Measurements from ENCODE around the gene GPR39. TPM values are rescaled to one million over a fixed set of nuclear protein-coding genes. Genes with fewer than 3 reads are reported as not detected.

Gene GPR39
- total RNA-seq, 2 donors from 2014 or later: 1.9 to 2.7 TPM

DNA sequence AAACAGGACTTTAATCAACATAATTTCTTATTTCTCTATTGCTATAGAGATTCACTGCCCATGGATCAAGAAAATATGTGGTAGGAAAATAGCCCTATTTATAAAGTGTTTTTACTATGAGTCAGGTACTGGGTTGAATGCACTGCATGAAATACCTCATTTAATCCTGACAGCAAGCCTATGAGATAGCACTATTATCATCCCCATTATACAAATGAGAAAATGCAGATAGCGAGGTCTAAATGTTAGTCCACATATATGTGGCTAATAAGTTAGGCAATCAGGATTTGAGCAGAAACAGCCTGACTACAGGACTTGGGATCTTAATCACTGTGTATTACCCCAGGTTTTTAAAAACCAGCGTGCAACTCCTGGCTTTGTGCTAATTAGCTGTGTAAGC lies 261.9 kb downstream of the GPR39 start:
- DNase-seq (ENCODE audit: low spot score) (no peak), ATAC-seq (ENCODE audit: insufficient number of reproducible peaks, low FRiP score, low read depth) (no peak)
- Histone ChIP-seq H3K27me3 (replicated peaks; ENCODE audit: insufficient read depth) (no peaks in the 10 kb centered on the region), H3K9me3 (no peaks in the 10 kb centered on the region), H3K27ac (no peak overlapping the region), H3K4me3 (no peak overlapping the region), H3K4me1 (ENCODE audit: control insufficient read depth in 1 of 2, low read depth in 2 of 2) (no peaks in the 10 kb centered on the region), H3K36me3 (no peaks in the 10 kb centered on the region)
- TF ChIP-seq, protein P1, sequence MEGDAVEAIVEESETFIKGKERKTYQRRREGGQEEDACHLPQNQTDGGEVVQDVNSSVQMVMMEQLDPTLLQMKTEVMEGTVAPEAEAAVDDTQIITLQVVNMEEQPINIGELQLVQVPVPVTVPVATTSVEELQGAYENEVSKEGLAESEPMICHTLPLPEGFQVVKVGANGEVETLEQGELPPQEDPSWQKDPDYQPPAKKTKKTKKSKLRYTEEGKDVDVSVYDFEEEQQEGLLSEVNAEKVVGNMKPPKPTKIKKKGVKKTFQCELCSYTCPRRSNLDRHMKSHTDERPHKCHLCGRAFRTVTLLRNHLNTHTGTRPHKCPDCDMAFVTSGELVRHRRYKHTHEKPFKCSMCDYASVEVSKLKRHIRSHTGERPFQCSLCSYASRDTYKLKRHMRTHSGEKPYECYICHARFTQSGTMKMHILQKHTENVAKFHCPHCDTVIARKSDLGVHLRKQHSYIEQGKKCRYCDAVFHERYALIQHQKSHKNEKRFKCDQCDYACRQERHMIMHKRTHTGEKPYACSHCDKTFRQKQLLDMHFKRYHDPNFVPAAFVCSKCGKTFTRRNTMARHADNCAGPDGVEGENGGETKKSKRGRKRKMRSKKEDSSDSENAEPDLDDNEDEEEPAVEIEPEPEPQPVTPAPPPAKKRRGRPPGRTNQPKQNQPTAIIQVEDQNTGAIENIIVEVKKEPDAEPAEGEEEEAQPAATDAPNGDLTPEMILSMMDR (IDR thresholded peaks at IDR 0.05): no peak

GRCh38 chr2:132680544-132680943 lies 263.9 kb downstream of the GPR39 start:
- TF ChIP-seq, protein P1 (IDR thresholded peaks at IDR 0.05): no peak
- Histone ChIP-seq H3K4me1 (ENCODE audit: control insufficient read depth in 1 of 2, low read depth in 2 of 2) (no peaks in the 10 kb centered on the region), H3K27ac (no peak overlapping the region), H3K27me3 (replicated peaks; ENCODE audit: insufficient read depth) (no peaks in the 10 kb centered on the region), H3K4me3 (no peak overlapping the region), H3K9me3 (no peaks in the 10 kb centered on the region), H3K36me3 (no peaks in the 10 kb centered on the region)
- DNase-seq (ENCODE audit: low spot score) (no peak), ATAC-seq (ENCODE audit: insufficient number of reproducible peaks, low FRiP score, low read depth) (no peak)

- Histone ChIP-seq H3K4me3 (no peak overlapping the region), H3K4me1 (ENCODE audit: control insufficient read depth in 1 of 2, low read depth in 2 of 2) (no peaks in the 10 kb centered on the region), H3K36me3 (no peaks in the 10 kb centered on the region), H3K9me3 (no peaks in the 10 kb centered on the region), H3K27ac (no peak overlapping the region), H3K27me3 (replicated peaks; ENCODE audit: insufficient read depth) (no peaks in the 10 kb centered on the region)
- DNase-seq (ENCODE audit: low spot score) (no peak), ATAC-seq (ENCODE audit: insufficient number of reproducible peaks, low FRiP score, low read depth) (no peak)
- TF ChIP-seq, protein P1 (IDR thresholded peaks at IDR 0.05): no peak
These were observed 265.2 kb downstream of the GPR39 start for GRCh38 chr2:132681766-132682165.

- DNase-seq (ENCODE audit: low spot score) (no peak), ATAC-seq (ENCODE audit: insufficient number of reproducible peaks, low FRiP score, low read depth) (no peak)
- Histone ChIP-seq H3K27me3 (replicated peaks; ENCODE audit: insufficient read depth) (no peaks in the 10 kb centered on the region), H3K4me1 (ENCODE audit: control insufficient read depth in 1 of 2, low read depth in 2 of 2) (peaks cover 0 to 7% of the 10 kb centered on the region in 2 donors), H3K4me3 (no peak overlapping the region), H3K27ac (no peak overlapping the region), H3K9me3 (no peaks in the 10 kb centered on the region), H3K36me3 (no peaks in the 10 kb centered on the region)
- TF ChIP-seq, protein P1 (IDR thresholded peaks at IDR 0.05): no peak
These were observed 274.2 kb downstream of the GPR39 start for GRCh38 chr2:132690664-132691303.

DNA sequence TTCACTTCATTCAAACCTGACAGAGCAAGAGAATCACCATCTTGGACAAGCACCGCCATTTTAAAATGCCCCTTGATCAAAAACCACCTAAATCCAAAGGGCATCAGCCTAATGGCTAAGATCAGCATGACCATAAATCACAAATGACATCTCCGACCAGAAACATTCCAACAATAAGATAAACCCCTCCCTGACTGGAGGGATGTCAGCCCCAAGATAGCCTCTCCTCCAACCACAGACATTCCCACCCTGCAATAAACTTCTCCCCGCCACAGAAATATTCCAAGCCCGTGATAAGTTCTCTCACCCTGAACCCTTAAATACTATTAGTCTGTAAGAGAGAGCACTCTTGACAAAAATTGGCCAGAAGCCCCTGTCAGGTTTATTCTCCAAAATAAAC lies 275.0 kb downstream of the GPR39 start:
- no peak for ATAC-seq (ENCODE audit: insufficient number of reproducible peaks, low FRiP score, low read depth)
- H3K27ac ChIP-seq: no peak overlapping the region
- H3K36me3 ChIP-seq: no peaks in the 10 kb centered on the region
- H3K4me3 ChIP-seq: no peak overlapping the region
- no peak for DNase-seq (ENCODE audit: low spot score)
- H3K27me3 ChIP-seq (replicated peaks; ENCODE audit: insufficient read depth): no peaks in the 10 kb centered on the region
- H3K4me1 ChIP-seq (ENCODE audit: control insufficient read depth in 1 of 2, low read depth in 2 of 2): peaks cover 0 to 7% of the 10 kb centered on the region in 2 donors
- TF ChIP-seq, protein P1 (IDR thresholded peaks at IDR 0.05): no peak
- no peaks in the 10 kb centered on the region for H3K9me3 ChIP-seq
